ENCODE data around the gene KSR1. TPM values are rescaled to one million over a fixed set of nuclear protein-coding genes. Genes with fewer than 3 reads are reported as not detected.
"Not testable (repeated sequence)": the region's sequence is repeated elsewhere in the genome, so short reads cannot be mapped to it uniquely, and the experiment has no call there.

Gene KSR1
- total RNA-seq: 6.2 and 6.5 TPM in 2 replicates

DNA sequence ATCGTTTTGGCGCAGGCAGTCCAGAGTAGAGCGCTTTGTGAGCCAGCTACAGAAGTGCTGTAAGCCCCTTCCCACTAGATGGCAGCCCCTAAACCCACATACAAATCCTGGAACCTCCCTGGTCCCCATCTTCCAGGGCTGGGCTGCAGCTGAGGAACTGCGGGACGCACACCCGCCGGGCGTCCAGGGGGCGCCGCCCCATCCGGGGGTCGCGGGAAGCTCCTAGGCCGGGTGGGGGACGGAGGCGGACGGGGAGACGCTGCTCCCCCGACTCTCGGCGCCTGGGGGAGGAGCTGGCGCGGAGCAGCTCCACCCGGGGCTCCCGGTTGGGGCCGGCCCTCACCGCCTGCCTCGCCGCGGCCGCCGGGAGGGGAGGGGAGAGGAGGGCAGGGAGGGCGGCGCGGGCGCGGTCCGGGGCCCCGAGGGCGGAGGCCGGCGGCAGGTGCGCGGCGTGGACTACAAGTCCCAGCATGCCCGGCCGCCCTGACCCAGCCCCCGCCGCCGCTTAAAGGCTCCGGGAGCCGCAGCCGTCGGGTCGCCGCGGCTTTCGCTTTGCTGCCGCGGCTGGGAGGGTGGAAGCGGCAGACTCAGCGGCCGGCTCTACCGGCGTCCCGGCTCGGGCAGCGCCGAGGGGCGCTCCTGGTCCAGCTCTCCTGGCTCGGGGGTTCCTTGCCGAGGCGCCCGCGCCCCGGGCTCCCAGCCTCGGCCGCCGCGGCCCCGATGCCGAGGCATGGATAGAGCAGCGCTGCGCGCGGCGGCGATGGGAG is at the start of gene KSR1:
TSS of gene KSR1 (plus strand) at position 535 of the 767 bp plus-strand sequence. CDS start at position 731, 196 bp downstream.
- peaks cover 62% of the 10 kb centered on the region for H3K27me3 ChIP-seq (ENCODE audit: insufficient read depth, low read length)
- TF ChIP-seq, protein P1, sequence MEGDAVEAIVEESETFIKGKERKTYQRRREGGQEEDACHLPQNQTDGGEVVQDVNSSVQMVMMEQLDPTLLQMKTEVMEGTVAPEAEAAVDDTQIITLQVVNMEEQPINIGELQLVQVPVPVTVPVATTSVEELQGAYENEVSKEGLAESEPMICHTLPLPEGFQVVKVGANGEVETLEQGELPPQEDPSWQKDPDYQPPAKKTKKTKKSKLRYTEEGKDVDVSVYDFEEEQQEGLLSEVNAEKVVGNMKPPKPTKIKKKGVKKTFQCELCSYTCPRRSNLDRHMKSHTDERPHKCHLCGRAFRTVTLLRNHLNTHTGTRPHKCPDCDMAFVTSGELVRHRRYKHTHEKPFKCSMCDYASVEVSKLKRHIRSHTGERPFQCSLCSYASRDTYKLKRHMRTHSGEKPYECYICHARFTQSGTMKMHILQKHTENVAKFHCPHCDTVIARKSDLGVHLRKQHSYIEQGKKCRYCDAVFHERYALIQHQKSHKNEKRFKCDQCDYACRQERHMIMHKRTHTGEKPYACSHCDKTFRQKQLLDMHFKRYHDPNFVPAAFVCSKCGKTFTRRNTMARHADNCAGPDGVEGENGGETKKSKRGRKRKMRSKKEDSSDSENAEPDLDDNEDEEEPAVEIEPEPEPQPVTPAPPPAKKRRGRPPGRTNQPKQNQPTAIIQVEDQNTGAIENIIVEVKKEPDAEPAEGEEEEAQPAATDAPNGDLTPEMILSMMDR (IDR thresholded peaks at IDR 0.05; ENCODE audit: extremely low read depth, low read depth, low read length): no peak
- H3K4me1 ChIP-seq (ENCODE audit: insufficient read depth, low read length): peaks cover 14% of the 10 kb centered on the region
- H2AFZ ChIP-seq (ENCODE audit: low read length): peak within 1 kb of the TSS; percentile 59
- peak within 1 kb of the TSS; percentile 84 for H3K4me2 ChIP-seq (ENCODE audit: insufficient read depth, low read length)
- H4K20me1 ChIP-seq (ENCODE audit: insufficient read depth, low read length): peaks cover 18% of the 10 kb centered on the region
- DNase-seq (ENCODE audit: insufficient read length, low spot score, missing footprints): peak; percentile 97
- H3K36me3 ChIP-seq (ENCODE audit: insufficient read depth, low read length): no peaks in the 10 kb centered on the region
- peak within 1 kb of the TSS; percentile 79 for H3K4me3 ChIP-seq (ENCODE audit: insufficient read depth, low read length)
- H3K9me3 ChIP-seq (ENCODE audit: low read depth, low read length): no peaks in the 10 kb centered on the region
- H3K79me2 ChIP-seq (ENCODE audit: insufficient read depth, low read length): no peaks in the 10 kb centered on the region
- H3K27ac ChIP-seq (ENCODE audit: low read depth, low read length): peak within 1 kb of the TSS; percentile 28

DNA sequence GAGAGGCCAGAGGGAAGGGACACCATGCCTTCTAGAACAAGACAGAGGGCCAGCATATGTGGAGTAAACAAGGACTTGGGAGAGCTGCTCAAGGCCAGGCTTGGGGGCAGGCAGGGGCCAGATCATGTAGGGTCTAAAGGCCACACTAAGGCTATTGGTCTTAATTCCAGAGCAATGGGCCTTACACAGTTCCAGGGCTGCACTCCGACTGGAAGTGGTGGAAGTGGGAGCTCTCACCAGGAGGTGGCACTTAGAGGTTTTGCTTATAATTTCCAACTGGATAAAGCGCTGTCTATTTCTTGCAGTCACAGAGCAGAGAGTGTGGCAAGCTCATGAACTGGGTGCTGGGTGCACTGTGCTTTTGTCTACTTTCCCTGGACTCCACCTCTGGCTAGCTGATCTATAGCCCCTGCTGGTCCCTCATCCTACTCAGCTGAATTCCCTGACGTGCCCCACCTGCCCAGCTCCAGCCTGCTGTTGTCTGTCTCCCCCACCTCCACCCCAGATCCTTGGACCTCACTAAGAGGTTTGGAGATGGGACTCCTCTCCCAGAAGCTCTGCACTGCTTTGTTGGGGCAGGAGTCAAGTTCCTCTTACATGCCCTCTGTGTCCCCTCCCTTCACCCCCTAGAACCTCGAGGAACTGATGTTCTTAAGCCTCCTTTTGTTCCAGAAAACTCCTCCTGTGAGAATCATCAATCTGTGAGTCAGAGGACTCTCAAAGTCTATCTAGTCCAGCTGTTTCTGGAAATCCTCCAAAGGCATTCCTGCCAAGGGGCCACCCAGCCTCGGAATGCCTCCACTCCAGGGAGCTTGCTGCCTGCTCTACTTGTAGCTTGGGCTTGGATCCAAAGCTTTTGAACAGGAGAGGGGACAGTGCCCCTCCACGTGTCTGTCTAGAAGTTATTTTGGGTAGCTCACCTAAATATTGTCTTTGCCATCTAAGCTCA is 48.1 kb upstream of the KSR1 start:
- no peaks in the 10 kb centered on the region for H3K9me3 ChIP-seq (ENCODE audit: low read depth, low read length)
- H3K4me2 ChIP-seq (ENCODE audit: insufficient read depth, low read length): peak overlapping the region; percentile 37
- TF ChIP-seq, protein P1 (IDR thresholded peaks at IDR 0.05; ENCODE audit: extremely low read depth, low read depth, low read length): no peak
- no peaks in the 10 kb centered on the region for H4K20me1 ChIP-seq (ENCODE audit: insufficient read depth, low read length)
- H3K27me3 ChIP-seq (ENCODE audit: insufficient read depth, low read length): peaks cover 6% of the 10 kb centered on the region
- no peak overlapping the region for H3K4me3 ChIP-seq (ENCODE audit: insufficient read depth, low read length)
- H3K4me1 ChIP-seq (ENCODE audit: insufficient read depth, low read length): peaks cover 12% of the 10 kb centered on the region
- no peaks in the 10 kb centered on the region for H3K79me2 ChIP-seq (ENCODE audit: insufficient read depth, low read length)
- no peak for DNase-seq (ENCODE audit: insufficient read length, low spot score, missing footprints)
- H3K27ac ChIP-seq (ENCODE audit: low read depth, low read length): no peak overlapping the region
- no peak overlapping the region for H2AFZ ChIP-seq (ENCODE audit: low read length)
- H3K36me3 ChIP-seq (ENCODE audit: insufficient read depth, low read length): no peaks in the 10 kb centered on the region

DNA sequence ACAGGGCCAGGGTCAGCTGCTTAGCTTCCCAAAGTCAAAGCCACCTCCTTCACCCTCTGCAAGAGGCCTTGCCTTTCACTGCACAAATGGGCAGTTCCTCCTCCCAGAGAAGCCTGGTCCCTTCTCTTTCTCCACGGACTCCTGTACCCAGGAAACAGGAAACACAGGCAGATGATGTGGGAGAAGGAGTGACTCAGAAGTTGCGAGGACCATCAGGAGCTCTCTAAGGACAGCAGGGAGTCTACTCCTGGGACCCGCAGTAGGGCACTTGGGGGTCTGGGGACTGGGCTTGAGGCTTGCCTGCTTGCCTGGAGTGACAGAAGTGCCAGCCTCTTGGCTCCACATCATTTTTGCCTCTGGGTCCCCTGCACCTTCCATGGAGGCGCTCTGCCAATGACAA is 47.4 kb upstream of the KSR1 start:
- Histone ChIP-seq H2AFZ (ENCODE audit: low read length) (no peak overlapping the region), H3K36me3 (ENCODE audit: insufficient read depth, low read length) (no peaks in the 10 kb centered on the region), H3K4me2 (ENCODE audit: insufficient read depth, low read length) (peak overlapping the region; percentile 37)

DNA sequence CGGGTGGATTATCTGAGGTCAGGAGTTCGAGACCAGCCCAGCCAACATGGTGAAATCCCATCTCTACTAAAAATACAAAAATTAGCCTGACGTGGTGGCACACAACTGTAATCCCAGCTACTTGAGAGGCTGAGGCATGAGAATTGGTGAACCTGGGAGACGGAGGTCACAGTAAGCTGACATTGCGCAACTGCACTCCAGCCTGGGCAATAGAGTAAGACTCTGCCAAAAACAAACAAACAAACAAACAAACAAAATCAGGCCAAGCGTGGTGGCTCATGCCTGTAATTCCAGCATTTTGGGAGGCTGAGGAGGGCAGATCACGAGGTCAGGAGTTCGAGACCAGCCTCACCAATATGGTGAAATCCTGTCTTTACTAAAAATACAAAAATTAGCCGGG is 44.1 kb upstream of the KSR1 start:
- not testable (repeated sequence) for H3K27ac ChIP-seq (ENCODE audit: low read depth, low read length); H2AFZ ChIP-seq (ENCODE audit: low read length); H3K9me3 ChIP-seq (ENCODE audit: low read depth, low read length); H3K4me3 ChIP-seq (ENCODE audit: insufficient read depth, low read length); DNase-seq (ENCODE audit: insufficient read length, low spot score, missing footprints); H3K4me2 ChIP-seq (ENCODE audit: insufficient read depth, low read length); H4K20me1 ChIP-seq (ENCODE audit: insufficient read depth, low read length); H3K79me2 ChIP-seq (ENCODE audit: insufficient read depth, low read length); H3K36me3 ChIP-seq (ENCODE audit: insufficient read depth, low read length)
- Histone ChIP-seq H3K27me3 (ENCODE audit: insufficient read depth, low read length) (peaks cover 19% of the 10 kb centered on the region), H3K4me1 (ENCODE audit: insufficient read depth, low read length) (peaks cover 12% of the 10 kb centered on the region)

More for the DNA sequence above, 47.4 kb upstream of the KSR1 start:
- DNase-seq (ENCODE audit: insufficient read length, low spot score, missing footprints): no peak
- peaks cover 13% of the 10 kb centered on the region for H3K27me3 ChIP-seq (ENCODE audit: insufficient read depth, low read length)
- no peaks in the 10 kb centered on the region for H3K9me3 ChIP-seq (ENCODE audit: low read depth, low read length)
- H3K4me3 ChIP-seq (ENCODE audit: insufficient read depth, low read length): no peak overlapping the region
- no peaks in the 10 kb centered on the region for H4K20me1 ChIP-seq (ENCODE audit: insufficient read depth, low read length)
- no peak overlapping the region for H3K27ac ChIP-seq (ENCODE audit: low read depth, low read length)
- H3K79me2 ChIP-seq (ENCODE audit: insufficient read depth, low read length): no peaks in the 10 kb centered on the region
- TF ChIP-seq, protein P1 (IDR thresholded peaks at IDR 0.05; ENCODE audit: extremely low read depth, low read depth, low read length): no peak
- peaks cover 12% of the 10 kb centered on the region for H3K4me1 ChIP-seq (ENCODE audit: insufficient read depth, low read length)

Data from osteoblast (primary cell).